PFSK-1 (cell line): ENCODE results near the gene CCL18. TPM values are rescaled to one million over a fixed set of nuclear protein-coding genes. Genes with fewer than 3 reads are reported as not detected.

Experiments
- FOXP2 ChIP-seq: optimal IDR thresholded peaks from 2 replicates; pipeline ENCODE3; 2011; ENCODE audit warnings: borderline replicate concordance, control low read depth, inconsistent platforms; ENCODE audit not compliant: insufficient read depth; ENCODE audit errors: extremely low read length, extremely low read depth
- POLR2AphosphoS5 ChIP-seq: IDR thresholded peaks from 2 replicates; pipeline ENCODE4 v1.6.1; 2012; ENCODE audit warnings: low read depth, mild to moderate bottlenecking, control low read depth, low read length, moderate library complexity
- SIN3A ChIP-seq: IDR thresholded peaks from 2 replicates; pipeline ENCODE4 v1.6.1; 2012; ENCODE audit warnings: mild to moderate bottlenecking, low read length, moderate library complexity, borderline replicate concordance; ENCODE audit not compliant: insufficient read depth
- TAF1 ChIP-seq: IDR thresholded peaks from 2 replicates; pipeline ENCODE4 v1.6.1; 2012; ENCODE audit warnings: low read length, control low read depth, borderline replicate concordance; ENCODE audit not compliant: insufficient read depth
- polyA plus RNA-seq: library from polyadenylated mRNA; unstranded; fragments of >200 nt; gene quantifications from one replicate; pipeline ENCODE4 v1.2.1, GENCODE V29; 2012; ENCODE audit warnings: low read depth, missing spikeins; ENCODE audit not compliant: insufficient read length
- TF ChIP-seq, protein P1 (sequence below), 2 experiments: IDR thresholded peaks; 2 replicates each; pipeline versions ENCODE4 v1.6.1 to v1.8.0; 2011 to 2012; ENCODE audit warnings: low read depth in 2 of 2, low read length in 2 of 2, control low read depth in 1 of 2, inconsistent platforms in 1 of 2, mild to moderate bottlenecking in 1 of 2, moderate library complexity in 1 of 2; ENCODE audit not compliant: insufficient read depth in 1 of 2

The CCL18 gene
- not detected for polyA plus RNA-seq

GRCh38 chr17:36063786-36064541, at the start of gene CCL18:
Gene CCL18 (plus strand): TSS chr17:36064272. CDS start chr17:36064343, 71 bp downstream.
- TF ChIP-seq TAF1 (no peak), FOXP2 (no peak), SIN3A (no peak), POLR2AphosphoS5 (no peak)
- TF ChIP-seq, protein P1, sequence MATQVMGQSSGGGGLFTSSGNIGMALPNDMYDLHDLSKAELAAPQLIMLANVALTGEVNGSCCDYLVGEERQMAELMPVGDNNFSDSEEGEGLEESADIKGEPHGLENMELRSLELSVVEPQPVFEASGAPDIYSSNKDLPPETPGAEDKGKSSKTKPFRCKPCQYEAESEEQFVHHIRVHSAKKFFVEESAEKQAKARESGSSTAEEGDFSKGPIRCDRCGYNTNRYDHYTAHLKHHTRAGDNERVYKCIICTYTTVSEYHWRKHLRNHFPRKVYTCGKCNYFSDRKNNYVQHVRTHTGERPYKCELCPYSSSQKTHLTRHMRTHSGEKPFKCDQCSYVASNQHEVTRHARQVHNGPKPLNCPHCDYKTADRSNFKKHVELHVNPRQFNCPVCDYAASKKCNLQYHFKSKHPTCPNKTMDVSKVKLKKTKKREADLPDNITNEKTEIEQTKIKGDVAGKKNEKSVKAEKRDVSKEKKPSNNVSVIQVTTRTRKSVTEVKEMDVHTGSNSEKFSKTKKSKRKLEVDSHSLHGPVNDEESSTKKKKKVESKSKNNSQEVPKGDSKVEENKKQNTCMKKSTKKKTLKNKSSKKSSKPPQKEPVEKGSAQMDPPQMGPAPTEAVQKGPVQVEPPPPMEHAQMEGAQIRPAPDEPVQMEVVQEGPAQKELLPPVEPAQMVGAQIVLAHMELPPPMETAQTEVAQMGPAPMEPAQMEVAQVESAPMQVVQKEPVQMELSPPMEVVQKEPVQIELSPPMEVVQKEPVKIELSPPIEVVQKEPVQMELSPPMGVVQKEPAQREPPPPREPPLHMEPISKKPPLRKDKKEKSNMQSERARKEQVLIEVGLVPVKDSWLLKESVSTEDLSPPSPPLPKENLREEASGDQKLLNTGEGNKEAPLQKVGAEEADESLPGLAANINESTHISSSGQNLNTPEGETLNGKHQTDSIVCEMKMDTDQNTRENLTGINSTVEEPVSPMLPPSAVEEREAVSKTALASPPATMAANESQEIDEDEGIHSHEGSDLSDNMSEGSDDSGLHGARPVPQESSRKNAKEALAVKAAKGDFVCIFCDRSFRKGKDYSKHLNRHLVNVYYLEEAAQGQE (IDR thresholded peaks at IDR 0.05; ENCODE audit: insufficient read depth in 1 of 2, low read depth in 2 of 2, low read length in 2 of 2): no peak

- TF ChIP-seq, protein P1 (IDR thresholded peaks at IDR 0.05; ENCODE audit: insufficient read depth in 1 of 2, low read depth in 2 of 2, low read length in 2 of 2): no peak
- no peak for TF ChIP-seq POLR2AphosphoS5
- no peak for TF ChIP-seq SIN3A
- TF ChIP-seq TAF1: no peak
- no peak for TF ChIP-seq FOXP2
Measured at GRCh38 chr17:36014946-36015345, 49.1 kb upstream of the CCL18 start.

DNA sequence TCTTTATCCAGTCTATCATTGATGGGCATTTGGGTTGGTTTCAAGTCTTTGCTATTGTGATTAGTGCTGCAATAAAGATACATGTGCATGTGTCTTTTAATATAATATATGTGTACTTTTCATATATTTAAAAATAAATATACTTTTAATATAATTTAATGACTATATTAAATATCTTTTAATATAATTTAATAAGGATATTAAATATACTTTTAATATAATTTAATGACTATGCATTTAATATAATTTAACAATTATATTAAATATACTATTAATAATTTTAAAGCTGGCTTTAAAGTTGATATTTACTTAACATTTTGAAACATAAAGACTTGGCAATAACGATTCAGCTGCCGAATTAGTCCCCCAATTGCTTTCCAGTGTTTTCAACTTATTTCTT, 47.5 kb upstream of the CCL18 start:
- TF ChIP-seq, protein P1 (IDR thresholded peaks at IDR 0.05; ENCODE audit: insufficient read depth in 1 of 2, low read depth in 2 of 2, low read length in 2 of 2): no peak
- TF ChIP-seq TAF1 (no peak), FOXP2 (no peak), SIN3A (no peak), POLR2AphosphoS5 (no peak)

- TF ChIP-seq FOXP2: no peak
- no peak for TF ChIP-seq POLR2AphosphoS5
- TF ChIP-seq, protein P1 (IDR thresholded peaks at IDR 0.05; ENCODE audit: insufficient read depth in 1 of 2, low read depth in 2 of 2, low read length in 2 of 2): no peak
- no peak for TF ChIP-seq TAF1
- no peak for TF ChIP-seq SIN3A
Measured at GRCh38 chr17:36017799-36018198, 46.3 kb upstream of the CCL18 start, which contains the start of gene CCL23. Gene CCL23 (minus strand): TSS chr17:36017972. CDS start chr17:36017897, 75 bp downstream.

DNA sequence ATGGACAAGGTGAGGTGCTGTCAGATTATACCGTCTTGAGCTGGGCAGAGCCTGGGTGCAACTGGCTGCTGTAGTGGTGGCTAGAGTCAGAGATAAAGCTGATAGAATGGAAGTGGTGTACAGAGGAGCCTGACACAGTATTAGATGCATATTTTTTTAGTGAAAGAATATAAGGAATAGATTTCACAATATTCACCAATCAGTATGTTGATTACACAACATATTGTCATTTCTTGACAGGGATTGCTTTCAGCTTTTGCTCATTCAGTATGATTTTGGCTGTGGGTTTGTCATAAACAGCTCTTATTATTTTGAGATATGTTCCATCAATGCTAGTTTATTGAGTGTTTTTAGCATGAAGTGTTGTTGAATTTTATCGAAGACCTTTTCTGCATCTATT, 44.6 kb upstream of the CCL18 start:
- TF ChIP-seq SIN3A: no peak
- TF ChIP-seq, protein P1 (IDR thresholded peaks at IDR 0.05; ENCODE audit: insufficient read depth in 1 of 2, low read depth in 2 of 2, low read length in 2 of 2): no peak
